C4-2B (cell line): ENCODE measurements around the gene SETBP1.

ENCODE experiments used
- CTCF ChIP-seq: fragments of 450-650 bp; conservative IDR thresholded peaks from 2 replicates; pipeline ENCODE4 v1.5.1; 2017; ENCODE audit warnings: mild to moderate bottlenecking
- ZFX ChIP-seq: fragments of 450-650 bp; IDR thresholded peaks from 2 replicates; pipeline ENCODE4 v1.6.1; 2017

GRCh38 chr18:44651478-44651877 is 29.2 kb upstream of the SETBP1 start:
- TF ChIP-seq CTCF, result no peak
- TF ChIP-seq ZFX, result no peak
